NCI-H2196 (cell line): Measurements from ENCODE around the gene KLHL18.
"Not testable (repeated sequence)": the region's sequence is repeated elsewhere in the genome, so short reads cannot be mapped to it uniquely, and the experiment has no call there.

Experiments used
- DNase-seq: peaks from one replicate; lab custom pipeline; 2025; ENCODE audit not compliant: unreplicated experiment; lab: John Stamatoyannopoulos, UW

Gene KLHL18

DNA sequence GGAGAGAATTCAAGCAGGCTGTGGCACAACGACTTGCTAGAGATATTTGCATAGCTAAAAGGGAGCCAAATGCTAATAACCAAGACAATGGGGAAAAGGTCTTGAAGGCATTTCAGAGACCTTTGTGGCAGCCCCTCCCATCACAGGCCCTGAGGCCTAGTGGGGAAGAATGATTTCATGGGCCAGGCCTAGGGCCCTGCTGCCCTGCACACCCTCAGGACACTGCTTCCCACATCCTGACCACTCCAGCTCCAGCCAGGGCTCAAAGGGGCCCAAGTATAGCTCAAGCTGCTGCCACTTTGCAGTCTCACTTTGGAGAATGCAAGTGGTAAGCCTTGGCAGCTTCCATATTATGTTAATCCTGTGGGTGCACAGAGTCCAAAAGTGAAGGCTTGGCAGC, 76.6 kb downstream of the KLHL18 start:
- DNase-seq: no peak

- not testable (repeated sequence) for DNase-seq
These were observed 77.4 kb downstream of the KLHL18 start for GRCh38 chr3:47360110-47360517.

DNA sequence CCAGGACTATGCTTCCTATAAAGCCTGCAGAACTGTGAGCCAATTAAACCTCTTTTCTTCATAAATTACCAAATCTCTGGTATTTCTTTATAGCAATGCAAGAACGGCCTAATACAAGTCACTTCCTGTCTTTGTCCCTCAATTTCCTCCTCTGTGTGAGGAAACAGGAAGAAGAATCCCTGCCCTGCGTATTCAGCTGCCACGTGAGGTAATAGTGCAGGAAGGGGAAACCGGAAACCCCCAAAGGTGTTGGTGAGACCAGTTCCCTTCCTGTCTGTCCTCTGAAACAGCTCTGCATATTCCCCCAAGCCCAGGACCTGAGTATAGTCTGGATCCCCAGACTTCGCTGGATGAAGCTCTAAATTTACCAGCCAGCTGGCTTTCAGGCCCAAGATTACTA, 80.0 kb downstream of the KLHL18 start:
- DNase-seq: no peak

DNA sequence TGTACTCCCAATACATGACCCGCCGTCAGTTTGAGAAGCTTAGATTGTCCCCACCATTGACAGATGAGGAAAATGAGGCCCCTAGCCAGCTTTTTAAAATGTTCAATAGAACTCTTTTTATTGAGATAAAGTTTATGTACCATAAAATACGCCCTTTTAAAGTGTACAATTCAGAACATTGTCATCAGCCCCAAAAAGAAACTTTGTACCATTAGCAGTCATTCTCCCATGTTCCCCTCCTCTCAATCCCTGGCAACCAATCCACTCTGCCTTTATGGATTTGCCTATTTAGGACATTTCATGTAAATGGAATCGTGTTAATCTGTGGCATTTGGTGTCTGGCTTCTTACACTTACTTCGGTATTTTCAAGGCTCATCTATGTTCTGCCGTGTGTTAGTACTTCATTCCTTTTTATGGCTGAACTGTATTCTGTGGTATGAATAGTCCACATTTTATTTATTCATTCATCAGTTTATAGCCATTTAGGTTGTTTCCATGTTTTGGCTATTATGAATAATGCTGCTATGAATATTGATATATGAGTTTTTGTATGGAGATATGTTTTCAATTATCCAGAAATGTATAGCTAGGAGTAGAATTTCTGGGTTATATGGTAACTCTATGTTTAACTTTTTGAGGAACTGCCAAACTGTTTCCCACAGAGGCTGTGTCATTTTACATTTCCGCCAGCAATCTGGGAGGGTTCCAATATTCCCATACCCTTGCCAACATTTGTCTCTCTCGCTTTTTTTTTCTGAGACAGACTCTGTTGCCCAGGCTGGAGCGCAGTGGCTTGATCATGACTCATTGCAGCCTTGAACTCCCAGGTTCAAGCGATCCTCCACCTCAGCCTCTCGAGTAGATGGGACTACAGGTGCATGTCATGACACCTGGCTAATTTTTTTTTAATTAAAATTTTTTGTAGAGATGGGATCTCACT, 82.7 kb downstream of the KLHL18 start:
- peak; percentile 3 for DNase-seq

DNA sequence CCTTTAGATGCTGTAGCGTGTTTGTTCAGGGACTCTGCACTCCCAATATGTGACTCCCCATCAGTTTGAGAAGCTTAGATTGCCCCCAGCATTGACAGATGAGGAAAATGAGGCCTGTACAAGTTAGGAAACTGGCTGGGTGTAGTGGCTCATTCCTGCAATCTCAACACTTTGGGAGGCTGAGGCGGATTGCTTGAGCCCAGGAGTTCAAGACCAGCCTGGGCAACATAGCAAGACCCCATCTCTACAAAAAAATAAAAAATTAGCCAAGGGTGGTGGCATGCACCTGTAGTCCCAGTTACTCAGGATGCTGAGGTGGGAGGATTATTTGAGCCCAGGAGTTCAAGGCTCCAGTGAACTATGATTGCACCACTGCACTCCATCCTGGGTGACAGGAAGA, 84.1 kb downstream of the KLHL18 start:
- DNase-seq: no peak

- no peak for DNase-seq
These were observed 84.9 kb downstream of the KLHL18 start for GRCh38 chr3:47367631-47368030.

DNA sequence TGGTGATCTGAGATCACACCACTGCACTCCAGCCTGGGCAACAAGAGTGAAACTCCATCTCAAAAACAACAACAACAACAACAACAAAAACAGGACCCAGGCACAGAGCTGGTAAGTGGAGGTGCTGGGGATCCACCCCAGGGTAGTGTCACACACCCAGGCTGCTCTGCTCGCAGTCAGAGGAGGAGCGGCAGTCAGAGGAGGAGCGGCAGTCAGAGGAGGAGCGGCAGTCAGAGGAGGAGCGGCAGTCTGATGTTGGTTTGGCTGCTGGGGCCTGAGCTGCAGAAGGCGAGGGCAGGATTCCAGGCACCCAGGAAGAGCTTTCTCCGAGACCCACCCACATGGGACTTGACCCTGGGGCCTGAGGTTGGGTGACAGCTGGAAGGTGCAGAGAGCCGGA, 87.3 kb downstream of the KLHL18 start:
- not testable (repeated sequence) for DNase-seq

GRCh38 chr3:47370887-47371697, 88.3 kb downstream of the KLHL18 start:
- no peak for DNase-seq

- DNase-seq: no peak
These were observed 91.8 kb downstream of the KLHL18 start for GRCh38 chr3:47374587-47374986.

- DNase-seq: no peak
These were observed 93.6 kb downstream of the KLHL18 start for GRCh38 chr3:47376393-47376792.

GRCh38 chr3:47377186-47377585, 94.4 kb downstream of the KLHL18 start:
- no peak for DNase-seq

DNA sequence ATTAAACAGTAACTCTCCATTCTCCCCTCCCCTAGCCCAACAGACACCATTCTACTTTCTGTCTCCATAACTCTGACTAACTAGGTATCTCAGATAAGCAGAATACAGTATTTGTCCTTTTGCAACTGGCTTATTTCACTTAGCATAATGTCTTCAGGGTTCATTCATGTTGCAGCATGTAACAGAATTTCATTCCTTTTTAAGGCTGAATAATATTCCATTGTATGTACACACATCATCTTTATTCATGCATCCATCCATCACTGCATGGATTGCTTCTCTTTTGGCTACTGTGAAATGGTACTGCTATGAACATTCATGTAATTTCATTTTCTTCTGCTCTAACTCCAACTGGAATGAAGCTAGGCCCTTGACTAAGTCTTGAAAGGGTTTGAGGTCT, 96.1 kb downstream of the KLHL18 start:
- no peak for DNase-seq

- no peak for DNase-seq
These were observed 96.7 kb downstream of the KLHL18 start for GRCh38 chr3:47379411-47379899.

DNA sequence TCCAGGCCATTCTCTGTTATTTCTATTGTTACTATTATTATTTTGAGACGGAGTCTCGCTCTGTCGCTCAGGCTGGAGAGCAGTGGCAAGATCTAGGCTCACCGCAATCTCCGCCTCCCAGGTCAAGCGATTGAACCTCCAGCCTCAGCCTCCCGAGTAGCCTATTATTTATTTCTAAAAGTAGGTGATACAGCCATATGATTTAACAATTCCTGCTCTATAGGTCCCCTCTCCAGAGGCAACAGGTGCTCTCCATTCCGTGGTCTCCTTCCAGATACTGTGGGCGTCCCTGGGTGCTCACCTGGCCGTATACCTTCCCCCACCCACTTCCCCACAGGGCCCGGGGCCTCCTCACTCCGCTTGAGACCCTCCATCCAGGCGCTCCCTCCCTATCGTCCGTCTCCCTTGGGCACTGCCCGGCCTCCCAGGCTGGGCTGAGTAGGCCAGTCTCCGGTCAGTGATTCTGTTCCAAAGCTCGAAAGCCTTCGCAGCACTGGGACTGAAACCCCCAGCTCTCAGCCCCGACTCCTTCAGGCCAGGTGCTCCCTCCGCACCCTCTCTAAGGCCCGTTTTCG, 97.4 kb downstream of the KLHL18 start:
- no peak for DNase-seq

DNA sequence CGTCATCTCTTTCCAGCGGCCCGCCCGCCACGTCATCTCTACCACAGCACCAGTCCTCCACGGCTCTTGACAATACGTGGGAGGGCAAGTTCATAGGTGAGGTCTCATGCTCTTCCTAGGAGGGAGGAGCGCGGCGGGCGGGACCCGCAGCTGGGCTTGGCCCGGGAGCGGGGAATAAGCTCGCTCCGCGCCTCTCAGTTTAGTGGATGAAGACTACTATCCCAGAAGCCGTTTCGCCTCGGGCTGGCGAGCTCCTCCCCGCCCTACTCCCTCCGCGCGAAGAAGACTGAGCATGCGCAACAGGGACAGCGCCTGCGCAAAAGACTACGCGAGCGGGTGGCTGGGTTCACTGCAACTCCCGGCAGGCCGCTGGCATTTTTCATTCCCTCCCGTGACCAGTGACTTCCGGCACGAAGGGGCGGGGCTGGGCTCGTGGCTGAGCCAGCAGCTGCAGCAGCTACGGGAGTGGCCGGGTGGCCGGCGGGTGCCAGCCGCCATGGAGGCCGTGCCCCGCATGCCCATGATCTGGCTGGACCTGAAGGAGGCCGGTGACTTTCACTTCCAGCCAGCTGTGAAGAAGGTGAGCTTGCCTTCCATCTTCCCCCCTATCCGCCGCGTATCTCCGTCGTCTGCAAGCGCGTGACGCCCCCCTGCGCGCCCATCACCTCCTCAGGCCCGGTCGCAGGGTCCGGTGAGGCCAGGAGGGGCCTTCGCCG, 98.0 kb downstream of the KLHL18 start, which contains the start of gene PTPN23:
Gene PTPN23, plus strand, starts transcription at position 421 of the 716 bp plus-strand sequence. Its CDS starts 76 bp downstream, at position 497.
- peak; percentile 93 for DNase-seq

DNA sequence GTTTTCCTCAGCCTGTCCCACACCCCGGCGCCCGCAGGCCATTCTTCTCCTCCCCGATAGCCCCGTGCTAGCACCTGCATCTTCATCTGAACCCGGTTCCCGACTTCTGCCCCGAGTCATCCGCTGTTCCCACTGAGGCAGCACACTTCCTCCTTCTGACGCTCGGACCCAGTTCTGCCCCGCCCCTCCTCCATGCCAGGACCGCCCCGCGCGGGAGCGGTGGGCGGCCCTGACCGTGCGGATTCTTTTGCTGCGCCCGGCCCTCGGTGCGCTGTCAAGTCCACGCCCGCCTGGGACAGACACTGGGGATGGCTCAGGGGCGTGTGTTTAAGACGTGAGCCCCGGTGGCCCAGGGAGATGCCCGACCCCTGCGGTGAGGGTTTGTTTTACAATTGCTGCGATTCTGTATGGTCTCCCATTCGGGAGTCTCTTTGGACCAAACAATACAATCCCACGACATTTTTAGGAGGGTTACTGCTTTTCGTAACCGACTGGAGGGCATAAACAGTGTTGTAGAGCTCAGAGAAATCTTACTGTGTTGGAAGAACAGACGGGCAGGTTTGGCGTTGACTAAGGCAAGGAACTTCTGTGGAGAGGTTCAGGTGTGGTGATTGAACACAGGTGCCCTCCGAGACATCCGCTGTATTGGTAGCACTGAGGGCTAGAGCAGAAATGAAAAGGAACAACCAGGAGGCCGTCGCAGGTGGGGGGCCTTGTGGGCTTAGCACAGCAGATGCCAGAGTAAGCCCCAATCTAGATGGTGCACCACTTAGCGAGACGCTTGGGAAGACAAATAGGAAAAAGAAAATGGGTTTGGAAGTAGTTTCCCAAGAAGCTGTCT, 98.8 kb downstream of the KLHL18 start:
- DNase-seq: peak; percentile 65

DNA sequence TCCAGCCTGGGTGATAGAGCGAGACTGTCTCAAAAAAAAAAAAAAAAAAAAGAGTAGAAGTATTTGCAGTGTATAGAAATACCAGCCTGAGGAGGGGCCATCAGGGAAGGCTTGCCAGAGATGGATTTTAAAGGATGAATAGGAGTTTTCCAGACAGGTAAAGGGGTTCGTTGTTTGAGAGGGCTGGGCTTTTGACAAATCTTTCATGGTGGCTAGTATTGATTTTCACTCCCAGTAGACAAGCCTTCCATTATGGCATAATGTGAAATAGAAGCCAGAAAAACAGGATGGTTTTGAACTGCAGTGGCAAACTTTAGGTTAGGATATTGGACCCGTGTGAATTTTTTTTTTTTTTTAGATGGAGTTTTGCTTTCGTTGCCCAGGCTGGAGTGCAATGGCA, 101.7 kb downstream of the KLHL18 start:
- no peak for DNase-seq

DNA sequence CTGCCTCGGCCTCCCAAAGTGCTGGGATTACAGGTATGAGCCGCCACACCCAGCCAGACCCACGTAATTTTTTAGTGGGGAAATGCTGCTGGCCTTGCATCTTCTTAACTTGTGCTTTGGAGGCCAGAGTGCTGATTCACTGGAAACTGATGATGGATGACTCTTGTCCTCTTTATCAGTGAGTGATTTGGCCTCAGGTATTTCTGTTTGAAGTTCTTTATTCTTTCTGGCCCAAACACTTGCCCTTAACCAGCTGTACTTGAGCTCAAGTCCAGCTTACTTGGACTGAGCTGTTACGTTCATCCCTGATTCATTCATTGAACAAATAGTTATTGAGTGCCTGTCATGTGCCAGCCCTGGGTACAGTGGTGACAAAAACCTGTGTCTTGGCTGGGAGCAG, 102.3 kb downstream of the KLHL18 start:
- no peak for DNase-seq

DNA sequence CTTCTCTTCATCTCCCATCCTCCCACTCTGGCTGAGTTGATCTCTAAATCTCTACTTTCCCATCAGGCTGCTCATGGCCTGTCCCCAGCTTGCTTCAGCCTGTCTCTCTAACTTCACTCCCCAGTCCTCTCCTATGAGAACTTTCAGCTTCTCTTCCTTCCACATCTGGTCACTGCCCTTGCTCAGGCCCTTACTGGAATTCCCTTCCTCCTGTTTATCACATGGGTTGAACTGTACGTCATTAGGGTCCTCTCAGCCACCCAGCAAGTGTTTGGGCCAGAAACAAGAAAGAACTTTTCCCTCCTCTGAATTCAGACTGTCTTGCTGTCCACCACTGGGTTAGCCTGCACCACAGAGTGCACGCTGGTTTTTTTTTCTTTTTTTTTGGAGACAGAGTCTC, 103.1 kb downstream of the KLHL18 start:
- no peak for DNase-seq

- DNase-seq: no peak
These were observed 110.2 kb downstream of the KLHL18 start for GRCh38 chr3:47392933-47393332.
